Fibroblast of skin of scalp (primary cell): ENCODE results near the gene RAB26.

Experiments
- DNase-seq: peaks from one replicate; pipeline ENCODE4 v3.0.0-alpha.2; 2013

The RAB26 gene

DNA sequence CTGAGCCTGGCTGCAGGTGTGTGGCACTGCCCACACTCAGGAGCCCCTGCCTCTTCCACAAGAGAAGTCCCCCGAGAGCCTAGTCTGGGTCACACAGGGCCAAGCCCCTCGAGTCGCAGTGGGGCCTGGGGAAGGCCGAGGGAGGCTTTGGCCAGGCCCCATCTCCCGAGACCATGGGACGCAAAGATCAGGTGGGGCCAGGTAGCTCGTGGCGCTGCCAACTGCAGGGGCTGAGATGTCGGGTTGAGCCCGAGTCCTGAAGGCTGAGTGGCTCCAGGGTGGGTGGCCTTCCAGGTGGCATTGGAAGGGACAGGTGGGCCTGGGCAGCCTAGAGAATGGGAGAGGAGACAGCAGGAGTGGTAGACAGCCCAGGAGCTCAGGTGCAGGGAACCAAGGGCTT lies 13.5 kb downstream of the RAB26 start:
- DNase-seq, result no peak

DNA sequence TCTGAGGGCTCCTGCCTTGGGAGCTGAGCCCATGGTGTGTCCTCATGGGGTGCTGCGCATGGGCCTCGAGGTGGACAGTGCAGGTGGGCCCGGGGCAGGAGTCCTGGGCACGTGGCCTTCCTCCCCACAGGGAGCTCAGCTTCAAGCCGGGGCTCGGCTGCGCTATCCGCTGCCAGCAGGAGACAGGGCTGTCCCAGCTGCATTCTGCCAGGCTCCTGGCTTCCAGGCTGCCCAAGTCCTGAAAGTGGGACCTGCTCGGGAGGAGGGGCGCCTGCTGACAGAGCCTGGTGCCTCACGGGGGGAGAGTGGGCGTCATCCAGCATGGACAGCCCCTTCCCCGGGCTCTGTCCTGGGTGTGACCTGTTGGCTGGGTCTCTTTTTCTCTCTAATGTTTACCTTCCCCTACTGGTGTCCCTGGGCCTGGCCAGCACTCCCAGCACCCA lies 14.3 kb downstream of the RAB26 start:
- DNase-seq, result no peak

DNA sequence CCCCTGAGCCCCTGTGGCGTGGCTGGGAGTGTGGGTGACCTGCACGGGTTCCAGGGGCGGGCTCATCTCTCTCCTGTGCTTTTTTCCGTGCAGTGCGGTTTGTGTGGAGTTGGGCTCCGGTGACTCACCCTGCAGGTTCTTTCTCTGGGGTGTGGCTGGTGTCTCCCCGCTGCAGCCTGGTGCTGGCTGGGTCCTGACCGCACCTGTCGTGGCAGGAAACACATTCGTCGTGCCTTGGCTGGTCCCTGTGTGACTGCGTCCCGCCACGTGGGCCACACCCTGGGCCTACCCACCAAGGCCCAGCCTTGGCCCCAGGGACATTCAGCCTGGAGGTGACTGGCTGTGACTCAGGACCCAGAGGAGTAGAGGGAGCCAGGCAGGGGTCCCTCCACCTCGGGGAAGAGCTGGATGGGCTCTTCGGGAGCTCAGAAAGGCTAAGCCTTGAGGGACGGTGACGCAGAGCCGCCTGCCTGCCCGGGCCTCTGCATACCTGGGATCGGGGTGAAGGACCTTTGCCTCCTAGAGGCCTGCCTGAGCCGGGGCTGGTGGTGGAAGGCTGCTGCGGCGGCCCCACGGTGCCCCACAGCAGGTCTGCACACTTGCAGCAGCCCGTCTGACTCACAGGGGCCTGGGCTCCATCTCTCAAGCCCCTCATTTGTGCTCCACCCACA lies 14.9 kb downstream of the RAB26 start:
- DNase-seq, result no peak

DNA sequence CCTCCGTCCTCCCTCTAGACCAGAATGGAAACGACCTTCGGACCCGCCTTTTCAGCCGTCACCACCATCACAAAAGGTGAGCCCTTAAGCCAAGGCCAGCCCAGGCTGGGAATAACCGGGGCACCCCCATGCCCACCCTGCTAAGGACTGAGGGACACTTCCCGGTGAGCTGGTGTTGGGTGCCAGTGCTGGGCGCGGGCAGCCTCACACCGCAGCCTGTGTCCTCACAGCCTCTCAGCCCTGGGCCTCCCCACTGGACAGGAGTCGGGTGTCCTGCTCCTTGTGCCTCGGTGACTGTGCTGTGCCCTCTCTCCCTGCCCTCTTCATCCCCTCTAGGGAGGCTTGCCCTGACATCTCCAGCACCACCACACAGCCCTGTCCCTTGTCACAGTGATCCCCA lies 17.4 kb downstream of the RAB26 start:
- no peak for DNase-seq

DNA sequence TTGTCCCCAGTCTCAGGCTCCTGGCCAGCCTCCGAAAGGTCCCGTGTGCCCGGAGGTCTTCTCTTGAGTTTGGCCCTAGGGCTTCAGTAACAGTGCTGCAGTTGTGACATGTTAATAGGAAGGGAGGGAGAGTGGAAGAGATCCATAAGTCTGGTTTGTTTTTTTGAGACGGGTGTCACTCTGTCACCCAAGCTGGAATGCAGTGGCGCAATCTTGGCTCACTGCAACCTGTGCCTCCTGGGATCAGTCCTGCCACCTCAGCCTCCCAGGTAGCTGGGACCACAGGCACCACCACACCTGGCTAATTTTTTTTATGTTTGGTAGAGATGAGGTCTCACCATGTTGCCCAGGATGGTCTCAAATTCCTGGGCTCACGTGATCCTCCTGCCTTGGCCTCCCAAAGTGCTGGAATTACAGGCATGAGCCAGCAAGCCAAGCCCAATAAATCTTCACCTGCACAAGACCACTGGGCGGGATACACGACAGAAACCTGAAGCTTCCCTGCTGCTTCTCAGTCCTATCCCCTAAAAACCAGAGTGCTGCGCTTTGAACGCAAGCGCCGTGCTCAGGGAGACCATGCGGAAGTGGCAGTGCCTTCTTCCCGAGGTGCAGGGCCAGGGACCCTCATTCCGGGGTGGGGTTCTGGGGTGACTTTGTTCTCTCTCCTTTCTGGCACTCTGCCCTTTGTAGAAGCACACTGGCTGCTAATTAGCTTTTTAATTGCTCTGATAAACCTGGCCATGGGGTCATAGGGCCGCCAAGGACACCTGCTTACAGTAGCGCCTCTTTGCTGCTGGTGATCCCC lies 18.0 kb downstream of the RAB26 start:
- no peak for DNase-seq

DNA sequence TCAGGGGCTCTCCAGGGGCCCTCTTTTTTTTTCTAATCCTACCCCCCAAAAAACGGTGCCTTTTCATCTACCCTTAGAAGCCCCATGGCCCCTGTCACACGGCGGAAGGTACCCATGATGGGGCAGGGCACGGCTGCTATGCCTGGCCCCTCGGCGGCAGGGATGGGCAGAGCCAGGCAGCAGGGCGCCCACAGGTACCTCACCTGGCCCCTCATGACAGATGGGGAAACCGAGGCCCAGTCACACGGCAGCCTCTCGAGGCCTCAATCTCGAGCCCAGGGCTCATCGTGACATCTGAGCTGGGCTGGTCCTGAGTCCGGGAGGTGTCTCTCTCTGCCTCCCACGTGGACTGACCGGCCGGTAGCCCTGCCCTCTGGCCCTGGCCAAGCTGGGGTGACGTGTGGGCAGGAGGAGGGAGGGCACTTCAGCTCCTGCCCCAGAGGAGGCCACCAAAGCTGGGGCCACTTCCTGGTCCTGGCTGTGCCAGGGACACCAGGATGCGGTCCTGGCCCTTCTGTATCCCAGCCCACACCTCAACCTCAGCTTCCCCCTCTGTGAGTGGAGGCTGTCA lies 18.7 kb downstream of the RAB26 start:
- DNase-seq, result no peak

DNA sequence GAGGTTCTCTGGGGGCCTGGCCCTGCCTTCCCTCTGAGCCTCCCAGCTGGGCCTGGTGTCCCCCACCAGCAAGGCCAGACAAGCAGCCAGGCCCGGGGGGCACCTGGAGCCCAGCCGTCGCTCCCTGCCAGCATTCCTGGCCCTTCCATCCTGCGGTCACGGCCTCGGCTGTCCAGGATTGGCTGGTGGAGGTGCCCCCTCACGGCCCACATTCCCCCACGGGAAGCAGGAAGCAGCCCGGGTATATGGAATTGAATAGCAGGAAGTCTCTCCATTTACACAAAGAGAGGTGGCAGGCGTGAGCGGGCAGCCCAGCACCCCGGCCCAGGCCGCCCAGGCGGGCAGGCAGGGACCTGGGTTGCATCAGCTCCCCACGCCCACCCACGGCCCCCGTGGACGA lies 21.7 kb downstream of the RAB26 start:
- no peak for DNase-seq

DNA sequence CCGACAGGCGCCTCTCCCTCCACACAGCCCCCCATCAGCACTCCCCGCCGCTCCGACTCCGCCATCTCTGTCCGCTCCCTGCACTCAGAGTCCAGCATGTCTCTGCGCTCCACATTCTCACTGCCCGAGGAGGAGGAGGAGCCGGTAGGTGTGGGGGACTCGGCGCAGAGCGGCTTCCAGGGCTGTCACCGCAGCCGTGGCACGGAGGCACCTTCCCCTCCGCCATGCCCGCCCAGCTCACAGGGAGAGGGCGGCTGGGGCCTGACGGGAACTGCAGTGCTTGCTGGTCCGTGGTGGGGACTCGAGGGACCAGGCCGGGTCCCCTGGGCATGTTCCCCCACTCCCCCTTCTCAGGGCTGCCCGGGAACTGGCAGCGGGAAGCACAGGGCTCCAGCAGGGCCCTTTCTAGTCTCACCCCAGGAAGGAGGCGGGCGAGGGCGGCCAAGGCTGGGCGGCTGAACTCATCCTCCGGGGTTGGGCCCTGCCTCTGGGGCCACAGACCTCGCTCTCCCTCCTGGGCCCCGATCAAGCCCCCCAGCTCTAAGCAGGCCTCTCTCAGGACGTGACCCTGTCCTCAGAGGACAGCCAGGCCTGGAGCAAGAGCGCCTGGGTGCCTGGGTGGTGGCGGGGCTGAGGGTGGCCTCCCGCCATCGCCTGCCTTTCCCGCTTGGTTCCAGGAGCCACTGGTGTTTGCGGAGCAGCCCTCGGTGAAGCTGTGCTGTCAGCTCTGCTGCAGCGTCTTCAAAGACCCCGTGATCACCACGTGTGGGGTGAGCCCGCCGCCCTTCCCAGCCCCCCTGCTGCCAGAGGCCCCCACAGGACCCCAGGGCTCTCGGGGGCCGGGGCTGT lies 22.4 kb downstream of the RAB26 start:
- no peak for DNase-seq

DNA sequence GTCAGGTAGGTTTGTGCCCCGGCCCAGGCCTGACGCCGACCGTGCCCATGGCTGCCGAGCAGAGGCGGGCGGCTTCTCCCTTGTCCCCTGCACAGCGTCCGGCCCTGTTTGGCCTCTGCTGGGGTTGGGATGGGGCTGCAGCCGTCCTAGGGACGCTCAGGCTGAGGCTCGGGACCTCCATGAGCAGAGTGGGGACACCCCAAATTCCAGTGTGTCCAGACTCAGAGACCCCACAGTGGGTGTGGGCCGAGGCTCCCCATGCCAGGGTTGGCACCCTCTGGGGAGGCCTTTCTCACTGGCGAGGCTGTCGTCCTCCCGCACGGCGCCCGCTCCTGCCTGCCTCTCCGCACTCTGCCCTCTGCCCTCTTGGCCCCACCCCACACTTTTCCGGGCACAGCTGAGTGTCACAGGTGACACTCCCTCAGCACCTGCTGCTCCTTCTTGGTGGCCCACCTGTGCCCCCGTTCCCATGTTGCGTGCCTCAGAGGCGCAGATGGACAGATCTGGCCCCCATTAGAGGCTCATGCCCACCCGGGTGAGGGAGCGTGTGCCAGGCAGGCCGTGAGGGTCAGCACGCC lies 23.3 kb downstream of the RAB26 start:
- no peak for DNase-seq

DNA sequence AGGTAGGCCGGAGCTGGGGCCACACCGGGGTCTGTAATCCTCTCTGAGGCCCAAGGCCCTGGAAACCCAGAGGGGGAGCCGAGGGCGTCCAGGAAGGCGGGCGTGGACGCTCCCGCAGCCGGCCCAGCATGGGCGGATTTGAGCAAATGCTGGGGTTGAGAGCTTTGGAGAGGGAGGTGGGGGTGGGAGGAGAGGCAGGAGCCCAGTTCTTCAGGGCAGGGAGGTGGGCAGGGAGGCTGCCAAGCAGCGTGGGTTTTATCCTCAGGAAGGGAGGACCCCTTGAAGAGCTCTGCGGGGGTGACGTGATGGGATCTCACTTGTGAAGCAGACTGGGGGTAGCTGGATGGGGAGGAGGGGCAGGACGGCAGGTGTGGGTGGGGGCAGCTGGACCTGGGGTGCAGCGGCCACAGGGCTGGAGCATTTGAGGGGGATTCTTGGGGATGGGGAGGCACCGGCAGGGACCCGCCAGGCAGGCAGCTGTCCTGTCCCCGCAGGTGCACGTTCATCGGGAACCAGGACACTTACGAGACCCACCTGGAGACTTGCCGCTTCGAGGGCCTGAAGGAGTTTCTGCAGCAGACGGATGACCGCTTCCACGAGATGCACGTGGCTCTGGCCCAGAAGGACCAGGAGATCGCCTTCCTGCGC lies 24.4 kb downstream of the RAB26 start:
- DNase-seq, result no peak

DNA sequence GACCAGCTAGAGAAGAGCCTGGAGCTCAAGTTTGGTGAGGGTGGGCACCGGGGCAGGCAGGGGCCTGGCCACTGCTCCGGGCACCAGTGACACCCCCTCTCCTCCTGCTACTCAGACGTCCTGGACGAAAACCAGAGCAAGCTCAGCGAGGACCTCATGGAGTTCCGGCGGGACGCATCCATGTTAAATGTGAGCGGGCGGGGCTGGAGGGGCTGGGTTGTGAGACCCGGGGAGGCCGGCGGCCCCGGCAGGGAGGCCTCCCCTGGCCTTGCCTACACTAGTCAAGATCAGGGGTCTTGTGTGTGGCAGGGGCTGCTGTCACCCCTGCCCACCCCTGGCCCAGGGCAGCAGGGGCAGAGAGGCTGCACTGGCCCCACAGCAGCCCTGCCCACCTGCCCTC lies 24.9 kb downstream of the RAB26 start:
- no peak for DNase-seq

DNA sequence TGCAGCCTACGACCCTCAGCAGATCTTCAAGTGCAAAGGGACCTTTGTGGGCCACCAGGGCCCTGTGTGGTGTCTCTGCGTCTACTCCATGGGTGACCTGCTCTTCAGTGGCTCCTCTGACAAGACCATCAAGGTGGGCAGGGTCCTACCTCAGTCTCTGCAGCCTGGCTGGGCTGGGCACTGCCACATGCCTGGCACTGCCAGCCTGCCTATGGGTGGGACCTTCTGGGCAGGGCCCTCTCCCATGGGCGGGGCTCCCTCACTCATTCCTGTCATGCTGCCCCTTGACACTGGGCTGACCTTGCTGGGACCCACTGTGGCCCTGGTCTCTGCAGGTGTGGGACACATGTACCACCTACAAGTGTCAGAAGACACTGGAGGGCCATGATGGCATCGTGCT lies 25.5 kb downstream of the RAB26 start:
- no peak for DNase-seq

DNA sequence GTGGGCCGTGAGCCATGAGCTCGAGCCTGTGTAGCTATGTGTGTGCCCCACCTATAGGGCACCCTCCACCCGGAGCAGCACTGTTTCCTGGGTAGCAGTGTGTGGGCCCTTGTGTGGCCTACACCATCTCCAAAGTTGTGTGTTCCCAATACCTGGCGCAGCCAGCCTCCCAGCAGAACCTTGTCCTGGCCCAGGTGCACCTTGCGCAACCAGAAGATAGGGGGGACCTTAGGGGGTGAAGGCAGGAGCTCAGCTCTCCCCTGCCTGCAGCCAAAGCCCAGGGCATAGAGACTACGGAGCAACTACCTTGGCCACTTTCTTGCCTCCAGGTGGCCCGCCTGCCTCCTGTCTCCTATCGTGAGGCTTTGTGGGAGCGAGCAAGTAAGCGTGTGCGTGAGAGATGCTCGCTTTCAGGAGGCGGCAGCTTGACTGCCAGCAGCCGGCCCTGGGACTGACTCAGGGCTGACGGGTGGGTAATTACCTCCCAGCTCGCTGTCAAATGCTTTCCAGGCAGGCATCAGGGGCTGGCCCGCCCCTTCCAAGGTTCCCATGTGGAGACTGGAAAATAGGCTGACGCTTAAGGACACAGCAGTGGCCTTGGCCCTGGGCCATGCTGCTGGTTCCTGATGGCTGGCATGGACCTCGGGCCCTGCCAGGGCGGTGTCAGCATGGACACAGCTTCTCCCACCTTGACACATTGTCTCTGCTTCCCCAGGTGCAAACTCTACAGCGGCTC lies 26.1 kb downstream of the RAB26 start:
- no peak for DNase-seq

DNA sequence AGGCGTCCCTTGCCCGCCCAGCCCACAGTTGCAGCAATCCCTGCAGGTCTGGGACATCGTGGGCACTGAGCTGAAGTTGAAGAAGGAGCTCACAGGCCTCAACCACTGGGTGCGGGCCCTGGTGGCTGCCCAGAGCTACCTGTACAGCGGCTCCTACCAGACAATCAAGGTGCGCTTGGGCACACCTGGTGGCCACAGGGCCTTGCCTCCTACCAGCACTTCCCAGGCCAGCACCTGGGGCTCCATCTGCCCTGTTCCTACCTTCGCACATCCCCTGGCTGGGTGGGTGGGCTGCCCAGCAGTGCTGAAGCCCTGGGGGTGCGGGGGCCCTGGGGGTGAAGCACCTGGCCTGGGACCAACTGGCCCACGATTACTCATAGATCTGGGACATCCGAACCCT lies 27.0 kb downstream of the RAB26 start:
- no peak for DNase-seq

DNA sequence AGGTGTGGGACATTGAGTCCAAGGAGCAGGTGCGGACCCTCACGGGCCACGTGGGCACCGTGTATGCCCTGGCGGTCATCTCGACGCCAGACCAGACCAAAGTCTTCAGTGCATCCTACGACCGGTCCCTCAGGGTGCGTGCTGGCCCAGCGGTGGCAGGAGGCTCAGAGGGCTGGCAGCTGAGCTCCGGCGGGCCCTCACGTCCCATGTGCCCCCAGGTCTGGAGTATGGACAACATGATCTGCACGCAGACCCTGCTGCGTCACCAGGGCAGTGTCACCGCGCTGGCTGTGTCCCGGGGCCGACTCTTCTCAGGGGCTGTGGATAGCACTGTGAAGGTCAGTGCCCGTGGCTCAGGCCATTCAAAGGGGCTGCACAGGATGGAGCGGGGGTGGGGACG lies 27.6 kb downstream of the RAB26 start:
- no peak for DNase-seq

DNA sequence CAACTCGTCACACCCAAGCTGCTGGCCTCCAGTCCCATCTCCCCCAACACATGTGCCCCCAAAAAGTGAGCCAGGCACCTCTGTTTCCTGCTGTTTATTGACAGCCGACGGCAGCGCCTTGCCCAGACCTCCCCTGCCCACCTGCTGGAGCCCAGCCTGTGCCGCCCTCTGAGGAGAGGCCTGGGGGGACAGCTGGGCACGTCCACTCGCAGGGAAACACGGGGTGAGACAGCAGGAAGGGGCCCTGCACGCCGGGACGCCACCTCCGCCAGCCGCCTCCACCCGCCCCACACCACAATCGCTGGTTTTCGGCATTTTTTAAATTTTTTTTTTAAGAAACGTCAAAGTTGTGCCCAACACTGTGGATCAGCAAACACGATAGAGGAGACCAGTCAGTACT lies 28.7 kb downstream of the RAB26 start:
- DNase-seq, result no peak

DNA sequence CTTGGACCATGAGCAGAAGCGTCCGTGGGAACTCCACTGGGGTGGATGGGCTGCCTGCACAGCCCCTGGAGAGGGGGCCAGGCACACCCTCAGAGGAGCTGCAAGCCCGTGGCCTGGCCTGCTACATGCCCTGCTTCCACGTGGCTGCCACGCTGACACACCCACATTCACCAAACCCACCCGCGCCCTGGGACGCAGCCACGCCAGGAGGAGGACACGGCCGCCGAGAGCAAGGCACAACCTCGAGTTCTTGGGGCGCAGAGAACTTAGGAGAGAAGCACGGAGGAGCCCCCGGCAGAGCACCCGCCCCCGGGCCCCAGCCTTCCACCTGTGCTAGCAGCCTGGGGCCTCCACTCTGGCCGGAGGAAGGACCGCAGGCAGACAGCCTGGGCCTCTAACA lies 29.1 kb downstream of the RAB26 start:
- no peak for DNase-seq

DNA sequence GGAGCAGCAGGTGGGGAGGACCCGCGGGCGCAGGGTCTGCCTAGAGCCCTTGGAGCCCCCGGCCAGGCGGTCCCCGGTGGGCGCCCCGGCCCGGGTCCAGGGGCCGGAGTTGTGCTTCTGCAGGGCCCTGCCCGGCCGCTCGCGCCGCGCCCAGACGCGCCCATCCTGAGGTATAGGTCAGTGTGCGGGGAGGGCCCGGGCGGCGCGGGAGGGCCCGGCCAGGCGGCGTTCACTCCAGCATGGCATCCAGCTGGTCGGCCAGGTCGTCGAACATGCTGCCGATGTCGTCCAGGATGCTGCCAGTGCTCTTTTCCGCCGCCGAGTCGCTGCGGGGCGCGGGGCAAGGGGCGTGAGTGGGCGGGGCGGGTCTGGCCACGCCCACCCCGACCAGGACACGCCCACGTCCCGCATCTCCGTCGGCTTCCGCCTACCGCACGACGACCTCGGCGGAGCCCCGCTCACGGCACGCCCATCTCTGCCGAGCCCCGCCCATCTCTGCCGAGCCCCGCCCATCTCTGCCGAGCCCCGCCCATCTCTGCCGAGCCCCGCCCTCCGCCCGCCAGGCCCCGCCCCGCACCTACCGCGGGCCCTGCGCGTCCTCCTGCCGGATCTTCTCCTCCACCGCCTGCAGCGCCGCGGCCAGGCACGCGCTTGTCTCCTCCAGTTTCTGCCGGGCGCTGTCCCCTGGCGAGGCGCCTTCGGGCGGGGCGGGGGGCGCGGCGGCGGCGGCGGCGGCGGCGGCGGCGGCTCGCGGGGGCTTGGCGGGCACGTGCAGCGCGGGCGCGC lies 30.1 kb downstream of the RAB26 start:
- peak; percentile 59 for DNase-seq

DNA sequence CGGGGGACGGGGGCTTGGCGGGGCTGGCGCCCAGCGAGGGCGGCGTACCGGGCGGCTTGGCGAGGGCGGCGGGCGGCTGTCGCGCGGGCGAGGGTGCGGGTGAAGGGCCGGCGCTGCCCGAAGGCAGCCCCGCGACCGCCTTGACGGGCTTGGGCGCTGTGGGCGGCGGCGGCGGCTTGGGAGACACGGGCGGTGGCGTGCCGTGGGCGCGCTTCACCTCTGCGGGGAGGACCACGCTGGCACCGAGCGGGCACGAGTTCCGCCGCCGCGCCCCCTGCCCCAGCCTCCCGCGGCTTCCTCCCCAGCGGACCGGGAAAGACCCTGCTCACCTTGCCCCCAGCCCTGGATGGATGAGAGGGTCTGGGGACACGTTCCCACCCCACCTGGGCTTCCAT lies 30.7 kb downstream of the RAB26 start:
- no peak for DNase-seq

DNA sequence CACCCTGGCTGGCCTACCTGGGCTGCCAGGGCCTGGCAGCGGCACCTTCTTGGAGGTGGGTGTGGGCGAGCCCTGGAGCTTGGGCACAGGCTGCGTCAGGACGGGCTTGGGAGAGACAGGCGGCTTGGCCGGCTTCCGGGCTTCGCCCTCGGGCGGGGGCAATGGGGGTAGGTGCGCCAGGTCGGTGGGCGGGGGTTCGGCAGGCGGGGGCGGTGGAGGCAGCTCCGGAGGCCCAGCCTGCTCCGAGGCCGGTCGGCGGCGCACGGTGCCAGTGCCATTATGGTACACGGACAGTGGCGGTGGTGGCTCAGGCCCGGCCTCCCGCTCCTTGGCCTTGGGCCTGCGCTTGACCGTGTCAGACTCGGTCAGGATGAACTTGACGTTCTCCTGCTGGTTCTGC lies 31.2 kb downstream of the RAB26 start:
- no peak for DNase-seq

DNA sequence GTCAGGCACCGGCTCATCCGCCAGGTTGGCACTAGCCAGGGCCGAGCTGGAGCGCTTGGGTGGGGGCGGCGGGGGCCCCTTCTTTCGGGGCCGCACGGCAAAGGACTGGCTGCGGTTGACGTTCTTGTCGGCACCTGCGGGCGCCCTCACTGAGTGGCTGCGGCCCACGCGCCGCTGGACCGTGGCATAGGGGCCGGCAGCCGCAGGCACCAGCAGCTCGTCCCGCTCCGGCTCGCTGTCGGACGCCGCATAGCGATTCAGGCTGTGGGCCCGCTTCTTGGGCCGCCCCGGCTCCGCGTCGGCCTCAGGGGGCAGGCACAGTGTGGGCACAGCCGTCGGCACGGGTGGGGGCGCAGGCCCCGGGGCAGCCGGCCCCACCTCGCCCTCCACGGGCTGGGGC lies 32.0 kb downstream of the RAB26 start:
- no peak for DNase-seq
